Stimulated activated CD4-positive, alpha-beta T cell treated with anti-CD3 and anti-CD28 coated beads, Interleukin-12 subunit alpha, Interleukin-12 subunit beta, amount 100 ng/mL, for 4 hours (primary cell): ENCODE measurements around the gene SH3RF3.

Experiments
- DNase-seq: peaks from one replicate; pipeline ENCODE4 v3.0.0-alpha.2; 2020

Gene SH3RF3

GRCh38 chr2:109442715-109443319 is 313.8 kb downstream of the SH3RF3 start:
- no peak for DNase-seq

DNA sequence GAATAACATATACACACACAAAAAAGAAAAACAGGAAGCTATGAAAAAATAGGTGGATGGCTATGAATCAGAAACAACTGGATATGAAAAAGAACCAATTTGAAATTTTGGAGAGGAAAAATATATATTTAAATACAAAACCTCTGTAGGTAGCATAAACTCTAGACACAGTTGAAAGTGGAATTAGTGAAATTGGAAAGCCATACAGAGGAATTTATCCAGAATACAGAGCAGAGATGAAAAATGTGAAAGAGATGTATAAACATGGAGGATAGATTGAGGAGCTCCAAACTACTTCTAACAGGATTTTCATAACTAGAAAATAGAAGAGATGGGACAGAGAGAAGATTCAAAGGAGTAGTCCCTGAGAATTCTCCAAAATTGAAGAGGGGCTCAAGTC is 315.9 kb downstream of the SH3RF3 start:
- no peak for DNase-seq

DNA sequence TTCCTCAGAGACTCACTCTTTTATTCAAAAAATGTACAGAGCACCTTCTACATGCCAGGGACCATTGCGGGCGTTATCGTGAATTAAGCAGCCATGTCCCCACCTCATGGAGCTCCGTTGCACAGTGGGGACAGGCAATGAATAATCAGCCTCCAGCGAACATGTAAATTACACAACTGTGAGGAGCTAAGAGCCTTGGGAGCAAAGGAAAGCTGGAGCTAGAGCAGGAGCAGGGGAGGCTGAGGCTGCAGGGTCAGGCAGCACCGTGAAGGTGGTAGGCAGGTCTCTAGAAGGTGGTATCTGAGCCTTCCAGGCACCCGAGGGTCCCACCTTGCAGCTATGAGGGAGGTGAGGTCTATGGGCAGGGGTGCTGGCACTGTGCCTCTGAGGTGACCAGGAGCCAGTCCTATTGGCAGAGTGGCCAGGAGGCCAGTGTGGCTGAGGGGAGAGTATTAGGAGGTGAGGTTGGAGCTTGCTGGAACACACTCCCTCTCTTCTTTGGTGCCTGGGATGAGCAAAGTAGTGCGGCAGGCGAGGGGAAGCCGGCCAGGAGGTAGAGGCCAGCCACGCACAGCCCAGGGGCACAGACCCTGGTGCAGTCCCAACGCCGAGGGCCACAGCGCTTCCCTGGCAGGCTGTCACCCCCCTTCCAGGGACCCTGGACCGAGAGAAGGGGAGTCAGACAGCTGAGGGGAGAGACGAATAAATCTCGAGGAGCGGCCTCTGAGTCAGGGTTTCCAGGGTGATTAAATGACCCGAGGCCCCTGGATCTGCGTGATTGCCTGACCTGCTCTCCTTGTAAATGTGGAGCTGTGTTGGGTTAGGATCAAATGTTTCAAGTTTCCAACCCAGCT is 317.5 kb downstream of the SH3RF3 start:
- DNase-seq: no peak

DNA sequence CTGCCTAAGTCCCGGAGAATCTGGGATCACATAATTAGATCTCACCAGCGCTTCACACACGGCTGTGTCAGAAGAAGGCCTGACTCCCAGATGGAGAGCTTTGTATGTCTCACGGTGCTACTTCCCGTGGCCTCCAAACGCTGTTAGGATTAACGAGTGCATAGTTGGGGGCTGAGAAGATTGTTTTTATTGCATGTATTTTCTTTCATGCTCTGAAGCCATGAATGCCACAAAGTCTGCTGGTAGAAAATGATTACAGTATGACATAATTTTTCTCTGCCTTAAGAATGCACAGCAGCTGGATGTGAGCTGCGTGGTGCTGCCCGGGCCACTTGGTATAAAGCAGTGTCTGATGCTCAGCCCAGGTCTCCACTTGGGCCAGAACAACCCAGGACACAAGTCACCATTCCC is 318.3 kb downstream of the SH3RF3 start:
- no peak for DNase-seq

DNA sequence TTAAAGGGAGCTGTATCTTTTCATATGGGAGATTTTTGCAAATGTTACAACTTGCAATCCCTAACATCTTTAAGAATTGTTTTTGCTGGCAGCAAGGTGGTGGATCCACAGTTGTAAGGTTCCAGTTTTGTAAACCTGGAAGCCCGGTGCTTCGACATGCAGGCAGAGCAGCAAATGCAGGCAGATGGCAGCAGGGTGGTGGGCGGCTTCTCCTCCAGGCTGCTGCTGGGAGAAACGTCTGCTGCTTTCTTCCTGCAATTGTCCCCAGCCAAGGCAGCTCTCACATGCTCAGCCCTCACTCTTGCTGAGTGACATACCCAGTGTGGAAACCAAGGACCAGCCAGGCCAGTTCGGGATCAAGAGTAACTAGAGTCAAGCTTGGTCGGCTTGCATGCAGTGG is 318.8 kb downstream of the SH3RF3 start:
- no peak for DNase-seq

DNA sequence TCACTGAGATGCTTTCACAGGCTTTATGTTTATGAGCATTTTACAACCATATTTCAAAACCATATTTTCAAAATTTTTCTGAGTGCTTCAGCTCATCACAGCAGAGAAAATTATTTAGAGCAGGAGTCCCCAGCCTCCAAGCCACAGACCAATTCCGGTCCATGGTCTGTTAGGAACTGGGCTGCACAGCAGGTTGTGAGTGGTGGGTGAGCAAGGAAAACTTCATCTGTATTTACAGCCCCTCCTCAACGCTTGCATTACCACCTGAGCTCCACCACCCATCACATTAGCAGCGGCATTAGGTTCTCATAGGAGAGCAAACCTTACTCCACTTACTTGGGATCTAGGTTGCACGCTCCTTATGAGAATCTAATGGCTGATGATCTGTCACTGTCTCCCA is 319.2 kb downstream of the SH3RF3 start:
- no peak for DNase-seq

DNA sequence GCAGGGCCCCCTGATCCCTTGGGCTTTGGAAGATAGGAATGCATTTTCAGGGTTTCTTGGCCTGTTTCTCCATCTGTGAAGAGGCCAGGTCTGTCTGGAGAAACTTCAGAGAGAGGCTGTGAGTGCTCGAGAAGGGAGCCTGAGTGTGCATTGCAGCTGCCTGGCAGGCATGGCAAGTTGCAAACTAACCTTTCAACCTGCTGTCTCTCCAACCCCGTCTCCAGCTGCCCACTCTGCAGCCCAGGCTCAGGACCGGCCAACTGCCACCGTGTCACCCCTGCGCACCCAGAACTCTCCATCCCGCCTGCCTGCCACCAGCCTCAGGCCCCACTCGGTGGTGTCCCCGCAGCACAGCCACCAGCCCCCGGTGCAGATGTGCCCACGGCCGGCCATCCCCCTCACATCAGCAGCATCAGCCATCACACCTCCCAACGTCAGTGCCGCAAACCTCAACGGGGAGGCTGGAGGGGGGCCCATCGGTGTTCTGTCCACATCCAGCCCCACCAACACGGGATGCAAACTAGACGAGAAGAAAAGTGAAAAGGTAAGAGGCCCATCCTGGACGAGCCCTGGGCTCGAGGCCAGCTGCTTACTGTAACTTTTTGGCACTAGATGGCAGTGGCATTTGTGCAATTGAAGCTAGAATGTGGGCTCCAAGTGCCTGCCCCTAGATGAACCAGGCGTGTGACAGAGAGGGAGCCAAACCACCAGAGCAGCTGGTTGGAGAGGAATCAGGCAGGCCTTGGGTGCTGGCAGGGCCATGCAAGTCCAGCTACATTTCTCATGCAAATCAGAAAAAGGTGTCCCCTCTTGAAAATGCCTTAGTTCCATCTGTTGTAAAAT is 320.2 kb downstream of the SH3RF3 start:
- no peak for DNase-seq

DNA sequence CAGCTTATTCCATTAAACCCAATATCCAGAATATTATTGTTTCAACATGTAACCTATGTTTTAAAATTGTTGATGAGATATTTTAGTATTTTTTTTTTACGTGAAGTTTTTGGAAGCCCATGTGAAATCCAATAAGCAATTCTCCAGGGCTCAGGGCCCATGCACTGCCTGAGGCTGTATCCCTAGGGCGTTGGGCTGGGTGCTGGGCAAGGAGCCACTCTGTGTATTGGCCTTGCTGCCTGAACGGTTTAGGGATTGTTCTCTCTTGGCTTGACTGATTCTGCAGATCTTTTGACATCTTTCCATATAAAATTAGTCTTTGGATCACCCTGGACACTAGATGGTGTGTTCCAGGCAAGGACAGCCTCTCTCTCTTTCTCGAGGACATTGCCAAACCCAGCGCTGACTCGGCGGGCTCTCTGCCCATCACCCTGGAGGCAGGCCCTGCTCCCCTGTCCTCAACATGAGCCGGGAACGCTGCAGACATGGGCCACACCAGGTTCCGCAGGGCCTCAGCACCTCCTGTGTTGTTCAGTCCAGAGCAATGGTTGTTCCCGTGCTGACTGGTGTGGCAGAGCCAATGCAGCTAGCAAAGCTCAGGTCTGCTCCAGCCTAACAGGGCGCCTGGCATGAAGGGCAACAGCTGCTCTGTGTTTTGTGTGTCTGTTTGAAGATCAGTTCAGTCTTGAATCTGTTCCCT is 321.7 kb downstream of the SH3RF3 start:
- no peak for DNase-seq

GRCh38 chr2:109451671-109452070 is 322.7 kb downstream of the SH3RF3 start:
- no peak for DNase-seq

DNA sequence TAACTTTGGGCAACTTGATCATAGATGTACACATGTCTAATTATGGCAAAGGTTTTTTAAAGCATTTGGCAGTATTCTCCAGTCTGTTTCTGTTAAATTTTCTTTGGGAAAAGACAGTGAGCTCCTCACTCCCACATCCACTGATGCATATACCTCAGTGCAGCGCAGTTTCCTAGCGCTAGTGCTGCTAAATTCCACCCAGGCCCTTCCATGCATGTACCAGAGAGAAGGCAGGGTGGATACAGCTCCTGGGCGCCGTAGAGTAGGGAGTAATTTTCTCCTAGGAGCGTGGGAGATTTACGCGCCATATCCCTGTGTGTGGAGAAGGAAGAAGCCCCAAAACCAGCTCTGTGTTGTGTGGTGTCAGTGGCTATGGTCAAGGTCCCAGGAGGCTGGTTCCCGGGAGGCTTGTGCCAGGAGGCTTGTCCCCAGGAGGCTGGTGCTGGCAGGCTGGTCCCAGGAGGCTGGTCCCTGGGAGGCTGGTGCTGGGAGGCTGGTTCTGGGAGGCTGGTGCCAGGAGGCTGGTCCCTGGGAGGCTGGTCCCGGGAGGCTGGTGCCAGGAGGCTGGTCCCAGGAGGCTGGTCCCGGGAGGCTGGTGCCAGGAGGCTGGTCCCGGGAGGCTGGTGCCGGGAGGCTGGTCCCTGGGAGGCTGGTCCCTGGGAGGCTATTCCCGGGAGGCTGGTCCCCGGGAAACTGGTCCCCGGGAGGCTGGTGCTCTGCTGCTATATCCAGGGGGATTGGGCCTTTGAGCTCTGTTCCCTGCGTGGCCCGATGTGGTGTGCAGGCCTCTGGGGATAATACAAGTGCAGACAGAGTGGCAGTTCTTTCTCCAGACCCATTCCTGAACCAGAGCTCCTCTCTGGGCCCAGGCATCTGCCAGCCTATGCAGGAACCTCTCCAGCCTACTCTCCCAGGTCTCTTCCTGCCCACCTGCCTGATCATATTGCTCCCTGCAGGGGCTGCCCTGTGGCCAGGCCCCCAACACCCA is 323.6 kb downstream of the SH3RF3 start:
- DNase-seq: no peak

DNA sequence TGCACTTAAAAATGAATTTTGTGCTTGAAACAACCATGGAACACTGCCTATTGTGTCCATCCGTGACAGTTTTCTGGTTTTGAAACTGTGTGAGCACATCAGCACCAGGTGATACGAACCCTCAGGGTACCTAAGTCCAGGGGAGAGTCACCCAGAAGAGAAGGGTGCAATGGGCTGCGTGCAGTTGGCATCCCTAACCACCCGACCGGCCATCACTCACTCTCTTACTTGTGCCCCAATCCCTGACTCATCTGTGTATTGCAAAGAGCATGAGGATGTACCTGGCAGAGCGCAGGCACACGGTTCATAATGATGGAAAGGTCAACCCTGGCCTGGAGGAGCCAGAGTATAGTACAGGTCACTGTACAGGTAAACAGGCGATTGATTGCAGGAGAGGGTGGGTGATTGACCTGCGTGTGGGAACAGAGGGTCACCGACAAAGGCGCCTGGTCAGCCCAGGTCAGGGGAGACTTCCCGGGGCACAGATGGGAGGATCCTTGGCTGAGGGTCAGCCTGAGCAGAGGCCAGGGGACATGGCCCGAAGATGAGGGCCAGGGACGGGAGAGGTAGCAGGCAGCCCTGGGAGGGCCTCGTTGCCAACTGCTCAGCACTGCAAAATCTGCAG is 324.5 kb downstream of the SH3RF3 start:
- DNase-seq: no peak

DNA sequence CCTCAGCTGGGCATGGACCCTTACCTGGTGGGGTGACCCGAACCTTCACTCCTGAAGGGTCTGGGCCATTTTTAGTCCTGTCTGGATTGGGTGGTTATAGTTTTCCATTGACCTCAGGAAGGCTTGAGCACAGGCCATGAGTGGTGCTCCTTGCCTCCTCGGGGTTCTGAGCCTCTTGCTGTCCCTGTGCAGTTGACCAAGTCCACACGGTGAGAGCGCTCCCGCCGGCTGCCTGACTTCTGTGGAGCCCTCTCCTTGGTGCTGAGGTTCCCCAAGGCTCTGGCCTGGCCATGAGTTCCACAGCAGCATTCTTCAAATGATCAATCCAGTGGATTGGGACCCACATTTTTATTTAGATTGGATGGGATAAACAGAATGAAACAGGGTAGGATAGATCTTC is 325.3 kb downstream of the SH3RF3 start:
- no peak for DNase-seq

DNA sequence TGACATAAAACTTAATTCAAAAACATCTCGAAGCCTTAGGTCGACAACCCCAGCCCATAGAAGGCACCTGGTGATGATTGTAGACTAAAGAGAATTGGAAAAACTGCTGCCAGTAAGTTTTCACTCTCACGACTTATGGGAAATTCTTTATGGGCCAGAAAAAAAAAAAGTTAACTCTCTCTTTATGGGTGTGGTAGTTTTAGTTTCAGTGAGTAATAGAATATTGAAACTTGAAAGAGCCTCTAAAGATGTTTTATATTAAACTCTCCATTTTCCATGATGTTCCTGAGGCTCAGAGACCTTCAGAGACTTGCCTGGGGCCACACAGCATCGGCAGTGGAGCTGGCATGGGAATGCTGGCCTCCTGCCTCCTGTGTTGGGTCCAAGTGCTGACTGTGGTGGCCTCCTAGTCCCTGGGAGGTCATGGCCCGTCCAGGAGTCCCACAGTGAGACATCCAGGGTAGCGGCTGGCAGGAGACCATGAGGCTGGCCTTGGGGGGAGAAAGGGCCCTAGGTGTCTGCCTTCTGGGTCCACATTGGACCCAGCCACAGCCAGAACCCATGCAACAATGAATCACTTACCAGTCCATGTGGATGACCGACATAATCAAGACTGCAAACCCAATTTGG is 325.9 kb downstream of the SH3RF3 start:
- DNase-seq: no peak

GRCh38 chr2:109455731-109456691 is 327.0 kb downstream of the SH3RF3 start:
- DNase-seq: no peak

- no peak for DNase-seq
Observed at GRCh38 chr2:109456776-109457175, 327.8 kb downstream of the SH3RF3 start.

GRCh38 chr2:109457366-109457765 is 328.4 kb downstream of the SH3RF3 start:
- DNase-seq: no peak

GRCh38 chr2:109457794-109458193 is 328.8 kb downstream of the SH3RF3 start:
- no peak for DNase-seq

DNA sequence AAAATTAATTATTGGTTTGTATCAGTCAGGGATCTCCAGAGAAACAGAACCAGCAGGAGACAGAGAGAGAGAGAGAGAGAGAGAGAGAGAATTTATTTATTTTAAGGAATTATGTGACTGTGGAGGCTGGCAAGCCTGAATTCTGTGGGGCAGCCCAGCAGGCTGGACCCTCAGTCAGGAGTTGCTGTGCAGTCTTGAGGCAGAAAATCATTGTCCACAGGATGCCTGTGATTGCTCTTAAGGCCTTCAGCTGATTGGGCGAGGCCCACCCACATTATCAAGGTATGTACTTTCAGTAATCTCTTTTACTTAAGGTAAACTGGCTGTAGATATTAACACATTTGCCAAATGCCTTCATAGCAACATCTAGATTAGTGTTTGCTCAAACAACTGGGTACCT is 329.5 kb downstream of the SH3RF3 start:
- no peak for DNase-seq

GRCh38 chr2:109459485-109459884 is 330.5 kb downstream of the SH3RF3 start:
- DNase-seq: no peak
